GM21515 (cell line): ENCODE results near the gene DOK7.

Experiments used
- ATAC-seq: cut with Tn5 transposase; IDR thresholded peaks from one replicate; pipeline ENCODE4 v1.9.1; 2021; ENCODE audit not compliant: unreplicated experiment

DOK7 gene

GRCh38 chr4:3462321-3462789, 751 bp upstream of the DOK7 start:
- no peak for ATAC-seq

- ATAC-seq = no peak
These were observed 646 bp downstream of the DOK7 start for GRCh38 chr4:3463556-3464348.

GRCh38 chr4:3464349-3464905, 1.3 kb downstream of the DOK7 start:
- ATAC-seq = no peak

- ATAC-seq = no peak
These were observed 2.0 kb downstream of the DOK7 start for GRCh38 chr4:3464911-3465697.

GRCh38 chr4:3465698-3466671, 2.9 kb downstream of the DOK7 start:
- no peak for ATAC-seq

- no peak for ATAC-seq
These were observed 3.8 kb downstream of the DOK7 start for GRCh38 chr4:3466691-3467600.

- ATAC-seq = no peak
These were observed 4.5 kb downstream of the DOK7 start for GRCh38 chr4:3467601-3468031.

GRCh38 chr4:3468154-3468553, 5.0 kb downstream of the DOK7 start:
- ATAC-seq = no peak

GRCh38 chr4:3468804-3469203, 5.7 kb downstream of the DOK7 start:
- ATAC-seq = no peak

GRCh38 chr4:3469386-3470243, 6.5 kb downstream of the DOK7 start:
- ATAC-seq = no peak

GRCh38 chr4:3470244-3471097, 7.4 kb downstream of the DOK7 start:
- ATAC-seq = no peak

GRCh38 chr4:3471098-3471760, 8.1 kb downstream of the DOK7 start:
- no peak for ATAC-seq

GRCh38 chr4:3471886-3472285, 8.8 kb downstream of the DOK7 start:
- no peak for ATAC-seq

GRCh38 chr4:3472411-3473141, 9.5 kb downstream of the DOK7 start:
- ATAC-seq = no peak

- no peak for ATAC-seq
These were observed 10.3 kb downstream of the DOK7 start for GRCh38 chr4:3473181-3473950.
